ENCODE data around the gene TMEM62. TPM values are rescaled to one million over a fixed set of nuclear protein-coding genes. Genes with fewer than 3 reads are reported as not detected.
"Not testable (repeated sequence)": the region's sequence is repeated elsewhere in the genome, so short reads cannot be mapped to it uniquely, and the experiment has no call there.

The TMEM62 gene
- total and polyA plus RNA-seq, 2 experiments from 2014 or later: 17.3 to 34.0 TPM

DNA sequence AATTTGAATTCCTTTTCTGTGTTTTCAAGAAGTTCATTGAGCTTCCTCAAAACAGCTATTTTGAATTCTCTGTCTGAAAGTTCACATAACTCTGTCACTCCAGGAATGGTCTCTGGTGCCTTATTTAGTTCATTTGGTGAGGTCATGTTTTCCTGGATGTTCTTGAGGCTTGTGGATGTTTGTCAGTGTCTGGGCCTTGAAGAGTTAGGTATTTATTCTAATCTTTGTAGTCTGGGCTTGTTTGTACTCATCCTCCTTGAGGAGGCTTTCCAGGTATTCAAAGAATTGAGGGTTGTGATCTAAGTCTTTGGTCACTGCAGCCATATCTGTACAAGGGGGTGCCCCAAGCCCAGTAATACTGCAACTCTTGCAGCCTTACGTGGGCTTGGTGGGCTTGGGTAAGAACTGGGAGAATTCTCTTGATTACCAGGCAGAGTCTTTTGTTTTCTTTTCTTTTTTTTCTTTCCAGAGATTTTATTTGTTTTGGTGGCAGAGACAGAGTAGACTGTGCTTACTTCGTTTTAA is 32.5 kb downstream of the TMEM62 start:
- no peak overlapping the region for H2AFZ ChIP-seq
- 89% methylated on average over 2 of the region's 2 CpGs for WGBS (ENCODE audit: low lambda C conversion rate, missing lambda C conversion rate)
- H3K9me3 ChIP-seq (ENCODE audit: low read depth): no peaks in the 10 kb centered on the region
- H3K4me3 ChIP-seq: no peak overlapping the region
- no peaks in the 10 kb centered on the region for H3K4me1 ChIP-seq (ENCODE audit: insufficient read depth)
- no peak overlapping the region for H3K4me2 ChIP-seq
- H4K20me1 ChIP-seq (ENCODE audit: insufficient read depth, poor library complexity, severe bottlenecking): no peaks in the 10 kb centered on the region
- DNase-seq (ENCODE audit: low spot score): no peak
- peaks cover 3% of the 10 kb centered on the region for H3K36me3 ChIP-seq (replicated peaks; ENCODE audit: insufficient read depth, low read depth)
- no peak for TF ChIP-seq EZH2 (IDR thresholded peaks at IDR 0.05; ENCODE audit: borderline replicate concordance)
- TF ChIP-seq EZH2phosphoT487 (IDR thresholded peaks at IDR 0.05; ENCODE audit: low read depth, severe bottlenecking, unreplicated experiment): no peak
- TF ChIP-seq, protein P1, sequence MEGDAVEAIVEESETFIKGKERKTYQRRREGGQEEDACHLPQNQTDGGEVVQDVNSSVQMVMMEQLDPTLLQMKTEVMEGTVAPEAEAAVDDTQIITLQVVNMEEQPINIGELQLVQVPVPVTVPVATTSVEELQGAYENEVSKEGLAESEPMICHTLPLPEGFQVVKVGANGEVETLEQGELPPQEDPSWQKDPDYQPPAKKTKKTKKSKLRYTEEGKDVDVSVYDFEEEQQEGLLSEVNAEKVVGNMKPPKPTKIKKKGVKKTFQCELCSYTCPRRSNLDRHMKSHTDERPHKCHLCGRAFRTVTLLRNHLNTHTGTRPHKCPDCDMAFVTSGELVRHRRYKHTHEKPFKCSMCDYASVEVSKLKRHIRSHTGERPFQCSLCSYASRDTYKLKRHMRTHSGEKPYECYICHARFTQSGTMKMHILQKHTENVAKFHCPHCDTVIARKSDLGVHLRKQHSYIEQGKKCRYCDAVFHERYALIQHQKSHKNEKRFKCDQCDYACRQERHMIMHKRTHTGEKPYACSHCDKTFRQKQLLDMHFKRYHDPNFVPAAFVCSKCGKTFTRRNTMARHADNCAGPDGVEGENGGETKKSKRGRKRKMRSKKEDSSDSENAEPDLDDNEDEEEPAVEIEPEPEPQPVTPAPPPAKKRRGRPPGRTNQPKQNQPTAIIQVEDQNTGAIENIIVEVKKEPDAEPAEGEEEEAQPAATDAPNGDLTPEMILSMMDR (IDR thresholded peaks at IDR 0.05; ENCODE audit: poor library complexity): no peak
- no peaks in the 10 kb centered on the region for H3K27me3 ChIP-seq
- H3K27ac ChIP-seq: no peak overlapping the region
- H3K9me2 ChIP-seq (replicated peaks; ENCODE audit: insufficient read depth): no peaks in the 10 kb centered on the region
- no peaks in the 10 kb centered on the region for H3K79me2 ChIP-seq

DNA sequence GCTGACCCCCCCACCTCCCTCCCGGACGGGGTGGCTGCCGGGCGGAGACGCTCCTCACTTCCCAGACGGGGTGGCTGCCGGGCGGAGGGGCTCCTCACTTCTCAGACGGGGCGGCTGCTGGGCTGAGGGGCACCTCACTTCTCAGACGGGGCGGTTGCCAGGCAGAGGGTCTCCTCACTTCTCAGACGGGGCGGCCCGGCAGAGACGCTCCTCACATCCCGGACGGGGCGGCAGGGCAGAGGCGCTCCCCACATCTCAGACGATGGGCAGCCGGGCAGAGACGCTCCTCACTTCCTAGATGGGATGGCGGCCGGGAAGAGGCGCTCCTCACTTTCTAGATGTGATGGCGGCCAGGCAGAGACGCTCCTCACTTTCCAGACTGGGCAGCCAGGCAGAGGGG is 33.9 kb downstream of the TMEM62 start:
- H3K4me3 ChIP-seq; H3K36me3 ChIP-seq (replicated peaks; ENCODE audit: insufficient read depth, low read depth); H2AFZ ChIP-seq; H3K27ac ChIP-seq; H3K4me1 ChIP-seq (ENCODE audit: insufficient read depth); H3K27me3 ChIP-seq; H4K20me1 ChIP-seq (ENCODE audit: insufficient read depth, poor library complexity, severe bottlenecking); H3K79me2 ChIP-seq; H3K9me2 ChIP-seq (replicated peaks; ENCODE audit: insufficient read depth); H3K9me3 ChIP-seq (ENCODE audit: low read depth); DNase-seq (ENCODE audit: low spot score); H3K4me2 ChIP-seq: not testable (repeated sequence)
- WGBS (ENCODE audit: low lambda C conversion rate, missing lambda C conversion rate): 89% methylated on average over 5 of the region's 28 CpGs

DNA sequence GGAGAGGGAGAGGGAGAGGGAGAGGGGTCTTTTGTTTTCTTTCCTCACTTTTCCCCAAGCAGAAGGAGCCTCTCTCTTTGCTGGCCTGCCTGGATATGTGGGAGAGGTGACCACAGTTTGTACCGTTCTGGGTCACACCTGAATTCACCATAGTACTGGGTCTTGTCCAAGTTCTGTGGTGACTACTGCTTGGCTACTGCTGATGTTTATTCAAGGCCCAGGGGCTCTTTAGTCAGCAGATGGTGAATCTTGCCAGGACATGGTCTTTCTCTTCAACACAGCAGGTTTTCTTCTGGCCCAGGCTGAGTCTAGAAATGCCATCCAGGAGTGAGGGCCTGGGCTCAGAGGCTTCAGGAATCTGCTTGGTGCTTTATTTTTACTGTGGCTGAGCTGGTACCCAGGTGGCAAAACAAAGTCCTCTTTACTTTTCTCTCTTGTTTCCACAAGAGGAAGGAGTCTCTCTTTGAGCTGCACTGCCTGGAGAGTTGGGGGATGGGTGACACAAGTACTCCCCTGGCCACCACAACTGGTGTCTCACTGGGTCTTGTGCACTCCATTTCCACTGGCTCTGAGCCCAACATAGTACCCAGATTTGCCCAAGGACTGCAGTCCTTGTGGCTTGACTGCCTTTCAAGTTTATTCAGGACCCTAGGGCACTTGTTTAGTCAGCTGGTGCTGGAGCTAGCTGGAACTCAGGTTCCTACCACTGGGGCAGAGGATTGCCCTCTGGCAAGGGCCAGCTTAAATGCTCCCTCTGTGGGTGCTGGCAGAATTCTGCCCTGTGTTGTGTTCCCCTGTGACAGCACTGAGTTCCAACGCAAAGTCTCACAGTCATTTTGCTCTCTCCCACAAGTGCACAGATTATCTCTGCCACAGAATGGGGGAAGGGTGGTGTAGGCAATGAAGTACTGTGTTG is 35.1 kb downstream of the TMEM62 start:
- H3K79me2 ChIP-seq: no peaks in the 10 kb centered on the region
- no peak for DNase-seq (ENCODE audit: low spot score)
- WGBS (ENCODE audit: low lambda C conversion rate, missing lambda C conversion rate): 73% methylated on average over 2 of the region's 2 CpGs
- H3K4me1 ChIP-seq (ENCODE audit: insufficient read depth): no peaks in the 10 kb centered on the region
- no peak overlapping the region for H3K4me3 ChIP-seq
- H3K9me2 ChIP-seq (replicated peaks; ENCODE audit: insufficient read depth): no peaks in the 10 kb centered on the region
- no peak overlapping the region for H3K27ac ChIP-seq
- H3K27me3 ChIP-seq: no peaks in the 10 kb centered on the region
- TF ChIP-seq EZH2phosphoT487 (IDR thresholded peaks at IDR 0.05; ENCODE audit: low read depth, severe bottlenecking, unreplicated experiment) (no peak), EZH2 (IDR thresholded peaks at IDR 0.05; ENCODE audit: borderline replicate concordance) (no peak)
- TF ChIP-seq, protein P1 (IDR thresholded peaks at IDR 0.05; ENCODE audit: poor library complexity): no peak
- no peaks in the 10 kb centered on the region for H4K20me1 ChIP-seq (ENCODE audit: insufficient read depth, poor library complexity, severe bottlenecking)
- no peak overlapping the region for H2AFZ ChIP-seq
- peaks cover 3% of the 10 kb centered on the region for H3K36me3 ChIP-seq (replicated peaks; ENCODE audit: insufficient read depth, low read depth)
- no peaks in the 10 kb centered on the region for H3K9me3 ChIP-seq (ENCODE audit: low read depth)
- no peak overlapping the region for H3K4me2 ChIP-seq

DNA sequence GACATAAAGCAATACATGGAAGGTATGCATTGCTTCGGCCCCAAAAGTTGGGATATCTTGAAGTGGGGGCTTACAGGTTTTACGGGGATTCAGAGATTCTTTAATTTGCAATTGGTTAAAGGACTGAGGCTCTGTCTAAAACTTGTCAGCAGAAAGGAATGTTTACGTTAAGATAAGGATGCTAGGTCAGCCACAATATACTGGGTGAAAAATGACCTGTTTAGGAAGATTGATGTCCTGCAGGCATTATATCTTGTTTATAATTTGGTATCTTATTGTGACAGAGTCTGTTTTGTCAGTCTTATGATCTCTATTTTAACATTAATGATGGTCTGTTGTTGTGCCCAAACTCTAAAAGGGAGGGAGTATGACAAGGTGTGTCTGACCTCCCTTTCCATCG is 36.5 kb downstream of the TMEM62 start:
- DNase-seq (ENCODE audit: low spot score): no peak
- Histone ChIP-seq H3K36me3 (replicated peaks; ENCODE audit: insufficient read depth, low read depth) (peaks cover 3% of the 10 kb centered on the region), H3K27me3 (no peaks in the 10 kb centered on the region), H3K4me3 (no peak overlapping the region), H3K79me2 (no peaks in the 10 kb centered on the region), H3K9me3 (ENCODE audit: low read depth) (no peaks in the 10 kb centered on the region), H3K27ac (no peak overlapping the region), H3K4me2 (no peak overlapping the region), H3K9me2 (replicated peaks; ENCODE audit: insufficient read depth) (no peaks in the 10 kb centered on the region), H4K20me1 (ENCODE audit: insufficient read depth, poor library complexity, severe bottlenecking) (no peaks in the 10 kb centered on the region), H3K4me1 (ENCODE audit: insufficient read depth) (no peaks in the 10 kb centered on the region), H2AFZ (no peak overlapping the region)
- TF ChIP-seq EZH2phosphoT487 (IDR thresholded peaks at IDR 0.05; ENCODE audit: low read depth, severe bottlenecking, unreplicated experiment) (no peak), EZH2 (IDR thresholded peaks at IDR 0.05; ENCODE audit: borderline replicate concordance) (no peak)
- TF ChIP-seq, protein P1 (IDR thresholded peaks at IDR 0.05; ENCODE audit: poor library complexity): no peak
- 54% methylated on average over 4 of the region's 4 CpGs for WGBS (ENCODE audit: low lambda C conversion rate, missing lambda C conversion rate)

DNA sequence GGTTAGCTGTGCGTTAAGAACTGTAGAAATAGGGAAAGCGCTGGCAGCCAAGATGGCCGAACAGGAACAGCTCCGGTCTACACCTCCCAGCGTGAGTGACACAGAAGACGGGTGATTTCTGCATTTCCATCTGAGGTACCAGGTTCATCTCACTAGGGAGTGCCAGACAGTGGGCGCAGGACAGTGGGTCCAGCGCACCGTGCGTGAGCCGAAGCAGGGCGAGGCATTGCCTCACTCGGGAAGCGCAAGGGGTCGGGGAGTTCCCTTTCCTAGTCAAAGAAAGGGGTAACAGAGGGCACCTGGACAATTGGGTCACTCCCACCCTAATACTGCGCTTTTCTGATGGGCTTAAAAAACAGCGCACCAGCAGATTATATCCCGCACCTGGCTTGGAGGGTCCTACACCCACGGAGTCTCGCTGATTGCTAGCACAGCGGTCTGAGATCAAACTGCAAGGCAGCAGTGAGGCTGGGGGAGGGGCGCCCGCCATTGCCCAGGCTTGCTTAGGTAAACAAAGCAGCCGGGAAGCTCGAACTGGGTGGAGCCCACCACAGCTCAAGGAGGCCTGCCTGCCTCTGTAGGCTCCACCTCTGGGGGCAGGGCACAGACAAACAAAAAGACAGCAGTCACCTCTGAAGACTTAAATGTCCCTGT is 42.4 kb downstream of the TMEM62 start:
- not testable (repeated sequence) for H3K4me3 ChIP-seq; H3K79me2 ChIP-seq; H3K36me3 ChIP-seq (replicated peaks; ENCODE audit: insufficient read depth, low read depth); H3K9me3 ChIP-seq (ENCODE audit: low read depth); H3K27ac ChIP-seq; H3K27me3 ChIP-seq; DNase-seq (ENCODE audit: low spot score); H3K4me2 ChIP-seq; H3K9me2 ChIP-seq (replicated peaks; ENCODE audit: insufficient read depth); H4K20me1 ChIP-seq (ENCODE audit: insufficient read depth, poor library complexity, severe bottlenecking); H3K4me1 ChIP-seq (ENCODE audit: insufficient read depth); H2AFZ ChIP-seq
- 97% methylated on average over 25 of the region's 25 CpGs for WGBS (ENCODE audit: low lambda C conversion rate, missing lambda C conversion rate)

Data from hepatocyte (in vitro differentiated cells).